GM21737 (cell line): ENCODE data around the gene IREB2.
"Not testable (repeated sequence)": the region's sequence is repeated elsewhere in the genome, so short reads cannot be mapped to it uniquely, and the experiment has no call there.

Source experiments
- ATAC-seq: cut with Tn5 transposase; IDR thresholded peaks from one replicate; pipeline ENCODE4 v1.9.1; 2021; ENCODE audit warnings: mild to moderate bottlenecking, moderate library complexity; ENCODE audit not compliant: unreplicated experiment

The IREB2 gene

GRCh38 chr15:78437762-78438618 lies at the start of gene IREB2:
IREB2 (plus strand) TSS chr15:78438216; CDS start chr15:78438338, 122 bp downstream.
- ATAC-seq = peak; percentile 83

GRCh38 chr15:78388865-78389264 lies 49.2 kb upstream of the IREB2 start:
- ATAC-seq = no peak

- no peak for ATAC-seq
Observed at GRCh38 chr15:78389322-78389721, 48.7 kb upstream of the IREB2 start.

- no peak for ATAC-seq
Observed at GRCh38 chr15:78389738-78390137, 48.3 kb upstream of the IREB2 start.

GRCh38 chr15:78390242-78390641 lies 47.8 kb upstream of the IREB2 start:
- no peak for ATAC-seq

- ATAC-seq = no peak
Observed at GRCh38 chr15:78390826-78391225, 47.2 kb upstream of the IREB2 start.

- ATAC-seq = no peak
Observed at GRCh38 chr15:78391781-78392180, 46.2 kb upstream of the IREB2 start.

GRCh38 chr15:78392430-78392829 lies 45.6 kb upstream of the IREB2 start:
- ATAC-seq = no peak

- ATAC-seq = no peak
Observed at GRCh38 chr15:78393137-78393536, 44.9 kb upstream of the IREB2 start.

- no peak for ATAC-seq
Observed at GRCh38 chr15:78394026-78394425, 44.0 kb upstream of the IREB2 start.

GRCh38 chr15:78394981-78395616 lies 42.9 kb upstream of the IREB2 start:
- no peak for ATAC-seq

GRCh38 chr15:78396186-78396814 lies 41.7 kb upstream of the IREB2 start:
- no peak for ATAC-seq

- ATAC-seq = no peak
Observed at GRCh38 chr15:78396976-78397375, 41.0 kb upstream of the IREB2 start.

GRCh38 chr15:78397382-78397781 lies 40.6 kb upstream of the IREB2 start:
- no peak for ATAC-seq

- no peak for ATAC-seq
Observed at GRCh38 chr15:78398076-78398825, 39.8 kb upstream of the IREB2 start.

- no peak for ATAC-seq
Observed at GRCh38 chr15:78399091-78399490, 38.9 kb upstream of the IREB2 start.

- ATAC-seq = no peak
Observed at GRCh38 chr15:78402061-78402610, 35.9 kb upstream of the IREB2 start.

GRCh38 chr15:78404125-78404524 lies 33.9 kb upstream of the IREB2 start:
- no peak for ATAC-seq

GRCh38 chr15:78404796-78405195 lies 33.2 kb upstream of the IREB2 start:
- not testable (repeated sequence) for ATAC-seq

- no peak for ATAC-seq
Observed at GRCh38 chr15:78405336-78405924, 32.6 kb upstream of the IREB2 start.
